NCI-H1436 treated with DMSO at 0.1 percent for 48 hours (cell line): ENCODE measurements around the gene CLDN11.

ENCODE experiments used
- DNase-seq: peaks from one replicate; lab custom pipeline; 2025; lab: John Stamatoyannopoulos, UW

Gene CLDN11

GRCh38 chr3:170470063-170471016 is 51.7 kb downstream of the CLDN11 start:
- peak; percentile 25 for DNase-seq

- DNase-seq: no peak
Observed at GRCh38 chr3:170471149-170471548, 52.5 kb downstream of the CLDN11 start.

GRCh38 chr3:170473358-170473757 is 54.7 kb downstream of the CLDN11 start:
- DNase-seq: no peak

GRCh38 chr3:170475092-170475685 is 56.5 kb downstream of the CLDN11 start:
- DNase-seq: no peak

- DNase-seq: no peak
Observed at GRCh38 chr3:170476291-170476690, 57.6 kb downstream of the CLDN11 start.

- DNase-seq: no peak
Observed at GRCh38 chr3:170477395-170477794, 58.7 kb downstream of the CLDN11 start.

GRCh38 chr3:170480111-170480510 is 61.4 kb downstream of the CLDN11 start:
- DNase-seq: no peak

- no peak for DNase-seq
Observed at GRCh38 chr3:170482199-170482598, 63.5 kb downstream of the CLDN11 start.

GRCh38 chr3:170483485-170484262 is 65.0 kb downstream of the CLDN11 start:
- no peak for DNase-seq
